Dedifferentiated amniotic fluid mesenchymal stem cell (primary cell): ENCODE results near the gene TANGO6.

ENCODE experiments used
- DNase-seq: peaks from one replicate; pipeline ENCODE4 v3.0.0-alpha.2; 2016; ENCODE audit errors: extremely low spot score

Gene TANGO6

DNA sequence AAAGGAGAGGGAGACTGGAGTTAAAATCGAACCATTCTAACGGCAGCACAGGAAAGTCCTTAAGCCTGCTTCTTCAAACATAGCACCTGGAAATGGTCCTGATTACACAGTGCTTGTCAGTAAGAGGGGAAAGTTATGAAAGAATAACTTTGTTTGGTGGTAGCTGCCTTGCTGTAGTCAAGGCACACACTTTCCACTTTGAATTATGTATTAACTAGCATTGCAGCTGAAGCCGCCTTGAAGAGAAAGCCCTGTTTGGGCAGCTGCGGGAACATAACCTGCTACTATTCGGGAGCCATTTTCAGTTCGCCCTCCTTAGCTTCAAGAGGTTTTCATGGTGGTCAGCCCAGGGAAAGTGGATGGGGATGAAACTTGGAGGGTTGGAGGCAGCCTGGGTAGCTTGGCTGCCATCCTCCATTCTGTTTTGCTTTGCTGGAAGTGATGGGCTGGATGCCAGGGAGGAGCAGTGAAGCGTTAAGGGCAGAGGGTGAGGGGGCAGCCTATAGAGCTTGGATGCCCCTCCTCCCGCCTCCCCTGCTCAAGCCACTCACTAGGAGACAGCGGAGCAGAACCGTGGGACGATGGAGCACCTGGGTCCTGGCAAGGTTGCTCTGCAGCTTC, 256.9 kb downstream of the TANGO6 start:
- DNase-seq = no peak

DNA sequence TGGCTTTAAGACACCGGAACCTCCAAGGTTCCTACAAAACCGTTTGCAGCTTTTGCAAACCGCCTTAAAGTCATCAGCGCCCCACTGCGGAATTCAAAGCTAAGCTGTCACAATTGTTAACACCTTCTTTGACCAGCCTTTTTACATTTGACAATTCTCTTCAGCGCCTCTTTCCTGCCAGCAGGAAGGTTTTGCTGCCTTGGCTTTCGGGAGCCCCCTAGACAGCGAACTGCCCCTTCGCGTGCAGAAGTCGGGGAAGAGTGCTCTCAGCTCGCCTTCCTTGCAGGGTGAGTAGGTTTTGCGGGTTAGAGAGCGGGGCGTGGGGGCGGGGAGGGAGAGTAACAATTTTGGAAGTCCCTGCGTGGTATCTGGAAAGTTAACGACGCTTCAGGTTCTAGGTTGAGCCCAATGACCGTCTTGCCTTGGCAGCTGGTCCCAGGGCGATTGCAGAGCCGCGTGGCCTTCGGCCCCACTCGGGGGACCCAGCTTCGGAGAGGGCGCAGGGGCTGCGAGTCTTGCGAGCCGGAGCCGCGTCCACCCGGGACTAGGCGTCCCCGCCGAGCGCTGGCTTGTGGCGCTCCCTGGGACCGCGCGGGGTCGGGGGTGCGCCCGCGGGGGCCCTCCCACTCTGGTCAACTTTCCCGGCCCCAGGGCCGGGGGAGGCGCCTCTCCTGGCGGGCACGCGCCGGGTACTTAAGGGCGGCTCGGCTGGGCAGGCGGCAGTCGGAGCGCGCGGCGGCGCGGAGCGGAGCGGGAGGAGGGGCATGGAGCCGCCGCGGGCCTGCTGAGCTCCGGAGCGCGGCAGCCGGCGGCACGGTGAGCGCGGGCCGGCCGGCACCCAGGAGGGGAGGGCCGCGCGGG, 262.4 kb downstream of the TANGO6 start, which contains the start of gene HAS3:
Gene HAS3, plus strand, starts transcription at position 153 of the 861 bp plus-strand sequence. CDS start 3,743 bp downstream, outside the sequence.
- DNase-seq = no peak

DNA sequence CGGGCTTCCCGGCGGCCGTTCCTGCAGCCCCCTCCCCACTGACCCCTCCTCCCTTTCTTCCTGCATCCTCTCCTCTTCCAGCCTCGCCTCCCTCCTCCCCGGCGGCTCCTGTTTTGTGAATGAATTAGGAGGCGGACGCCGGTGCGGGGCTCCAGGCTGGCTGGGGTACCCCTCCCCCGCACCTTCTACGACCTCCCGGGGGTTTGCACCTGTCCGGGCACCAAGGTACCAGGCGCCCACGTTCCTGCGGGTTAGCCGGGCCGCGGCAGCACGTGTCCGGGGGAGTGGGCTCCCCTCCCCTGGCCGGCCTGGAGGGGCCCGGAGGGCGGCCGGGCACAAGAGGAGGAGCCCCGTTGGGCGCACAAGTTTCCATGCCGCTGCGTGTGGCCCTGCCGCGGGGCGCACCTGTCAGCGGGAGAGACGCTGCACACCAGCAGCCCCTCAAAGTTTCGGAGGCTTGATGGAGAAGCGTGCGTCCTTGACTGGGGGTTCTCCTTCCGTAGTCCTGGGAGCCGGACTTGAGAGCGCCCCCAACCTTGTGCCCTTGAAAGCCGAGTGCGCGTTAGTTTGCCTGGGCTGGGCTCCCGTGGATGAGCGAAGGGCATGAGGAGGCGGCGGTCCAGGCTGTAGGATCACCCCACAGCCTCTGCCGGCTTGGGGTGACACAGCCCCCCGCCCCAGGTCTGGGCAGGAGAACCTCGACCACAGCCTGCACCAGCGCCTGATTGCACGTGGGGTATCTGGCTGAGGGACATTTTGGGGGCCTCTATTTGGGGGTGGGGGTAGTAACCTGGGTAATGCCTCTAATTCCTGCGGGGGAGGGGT, 263.4 kb downstream of the TANGO6 start:
- no peak for DNase-seq

DNA sequence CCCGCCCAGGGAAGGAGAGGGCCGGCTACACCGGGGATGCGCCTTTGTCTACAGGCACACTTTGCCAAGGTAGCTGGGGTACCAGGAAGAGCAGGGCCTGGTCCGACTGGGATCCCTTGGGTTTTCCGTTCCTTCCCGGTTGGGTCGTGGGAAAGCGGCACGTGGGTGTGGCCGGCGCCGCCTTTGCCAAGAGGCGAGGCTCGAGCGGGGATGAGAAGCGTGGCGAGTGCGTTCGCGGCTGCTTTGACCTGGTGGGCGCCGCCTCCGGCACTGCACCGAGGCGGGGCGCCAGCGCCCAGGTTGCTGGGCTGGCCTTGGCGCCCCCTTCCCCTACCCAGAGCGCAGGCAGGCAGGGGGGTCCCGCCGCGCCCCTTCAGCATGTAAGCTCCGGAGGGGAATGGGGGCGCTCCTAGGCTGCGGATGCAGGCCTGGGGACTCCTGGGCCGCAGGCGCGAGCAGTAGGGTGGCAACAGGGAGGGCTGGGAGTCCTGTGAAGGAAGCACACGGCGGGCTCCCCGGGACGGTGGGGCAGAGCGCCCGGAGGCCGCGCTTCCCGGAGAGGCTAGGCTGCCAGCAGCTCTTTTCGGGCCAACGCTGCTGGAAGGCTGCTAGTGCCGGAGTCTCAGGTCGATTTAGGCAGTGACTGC, 264.1 kb downstream of the TANGO6 start:
- no peak for DNase-seq

DNA sequence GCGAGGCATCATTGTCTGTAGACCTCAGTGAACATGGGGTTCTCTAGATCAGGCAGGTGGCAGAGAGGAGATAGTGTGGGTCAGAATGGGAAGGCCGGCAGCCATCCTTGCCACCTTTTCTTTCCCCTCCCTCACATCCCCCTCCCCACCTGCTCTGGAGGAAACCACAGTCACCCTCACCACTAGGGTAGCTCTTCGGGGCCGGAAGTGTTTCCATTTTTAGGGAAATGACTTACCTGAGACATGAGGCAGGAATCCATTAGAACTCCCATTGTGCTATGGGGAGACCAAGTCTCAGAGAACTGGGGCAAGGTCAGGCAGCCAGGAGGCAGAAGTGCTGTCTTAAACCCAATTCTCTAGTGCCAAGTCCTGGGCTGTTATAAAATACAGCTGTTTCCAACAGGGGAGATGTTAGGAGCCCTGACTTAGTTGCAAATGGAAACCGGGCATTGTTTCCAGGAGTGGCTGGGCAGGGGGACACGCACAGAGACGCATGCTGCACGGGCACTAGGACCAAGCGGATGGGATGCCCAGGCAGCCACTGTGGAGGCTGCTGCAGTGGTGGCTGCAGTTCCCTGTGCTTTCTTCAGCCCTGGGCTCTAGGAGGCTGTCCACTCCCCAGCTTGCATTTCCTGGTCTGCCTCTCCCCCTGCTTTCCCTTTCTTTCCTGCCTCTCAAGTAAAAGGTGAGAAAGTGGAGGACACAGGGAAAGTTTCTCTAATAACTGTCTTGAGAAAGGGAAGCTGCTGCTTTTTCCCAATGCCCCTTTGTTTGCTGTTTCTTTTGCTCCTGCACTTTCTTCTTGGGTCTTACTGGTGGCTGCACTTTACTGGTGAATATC, 265.0 kb downstream of the TANGO6 start:
- no peak for DNase-seq

DNA sequence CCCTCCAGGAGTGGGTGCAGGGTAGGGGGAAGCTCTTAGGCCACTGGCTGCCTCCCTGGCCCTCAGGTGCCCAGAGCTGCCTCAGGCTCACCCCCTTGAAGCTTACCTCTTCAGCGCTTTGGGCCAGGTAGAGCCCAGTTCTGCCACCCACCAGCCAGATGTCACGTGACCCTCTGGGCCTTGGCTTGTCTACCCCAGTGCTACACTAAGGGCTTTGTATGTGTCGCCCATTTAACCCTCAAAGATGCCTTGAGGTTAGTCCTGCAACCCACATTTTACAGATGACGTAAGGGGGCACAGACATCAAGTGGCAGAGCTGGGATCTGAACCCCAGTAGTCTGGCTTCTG, 265.5 kb downstream of the TANGO6 start:
- no peak for DNase-seq

DNA sequence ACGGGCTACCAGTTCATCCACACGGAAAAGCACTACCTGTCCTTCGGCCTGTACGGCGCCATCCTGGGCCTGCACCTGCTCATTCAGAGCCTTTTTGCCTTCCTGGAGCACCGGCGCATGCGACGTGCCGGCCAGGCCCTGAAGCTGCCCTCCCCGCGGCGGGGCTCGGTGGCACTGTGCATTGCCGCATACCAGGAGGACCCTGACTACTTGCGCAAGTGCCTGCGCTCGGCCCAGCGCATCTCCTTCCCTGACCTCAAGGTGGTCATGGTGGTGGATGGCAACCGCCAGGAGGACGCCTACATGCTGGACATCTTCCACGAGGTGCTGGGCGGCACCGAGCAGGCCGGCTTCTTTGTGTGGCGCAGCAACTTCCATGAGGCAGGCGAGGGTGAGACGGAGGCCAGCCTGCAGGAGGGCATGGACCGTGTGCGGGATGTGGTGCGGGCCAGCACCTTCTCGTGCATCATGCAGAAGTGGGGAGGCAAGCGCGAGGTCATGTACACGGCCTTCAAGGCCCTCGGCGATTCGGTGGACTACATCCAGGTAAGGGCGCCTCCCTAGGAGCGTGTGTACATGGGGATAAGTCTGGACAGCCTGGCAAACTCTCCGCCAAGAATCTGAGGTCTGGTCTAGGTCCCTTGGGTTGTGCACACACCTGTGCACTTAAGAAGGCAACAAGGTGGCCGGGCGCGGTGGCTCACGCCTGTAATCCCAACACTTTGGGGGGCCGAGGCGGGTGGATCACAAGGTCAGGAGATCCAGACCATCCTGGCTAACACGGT, 266.3 kb downstream of the TANGO6 start:
- no peak for DNase-seq

DNA sequence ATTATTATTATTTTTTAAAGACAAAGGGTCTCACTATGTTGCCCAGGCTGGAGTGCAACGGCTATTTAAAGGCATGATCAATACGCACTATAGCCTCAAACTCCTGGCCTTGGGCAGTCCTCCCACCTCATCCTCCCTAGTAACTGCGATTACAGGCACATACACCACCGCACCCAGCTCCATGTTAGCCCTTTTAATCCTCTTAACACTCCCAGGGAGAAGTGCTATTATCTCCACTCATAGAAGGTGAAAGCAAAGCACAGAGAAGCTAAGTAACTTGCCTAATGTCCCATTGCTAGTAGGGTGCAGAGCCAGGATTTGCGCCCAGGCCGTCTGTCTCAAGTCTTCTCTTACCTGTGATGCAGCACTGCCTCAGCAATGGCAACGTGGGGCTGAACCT, 267.1 kb downstream of the TANGO6 start:
- DNase-seq = no peak

DNA sequence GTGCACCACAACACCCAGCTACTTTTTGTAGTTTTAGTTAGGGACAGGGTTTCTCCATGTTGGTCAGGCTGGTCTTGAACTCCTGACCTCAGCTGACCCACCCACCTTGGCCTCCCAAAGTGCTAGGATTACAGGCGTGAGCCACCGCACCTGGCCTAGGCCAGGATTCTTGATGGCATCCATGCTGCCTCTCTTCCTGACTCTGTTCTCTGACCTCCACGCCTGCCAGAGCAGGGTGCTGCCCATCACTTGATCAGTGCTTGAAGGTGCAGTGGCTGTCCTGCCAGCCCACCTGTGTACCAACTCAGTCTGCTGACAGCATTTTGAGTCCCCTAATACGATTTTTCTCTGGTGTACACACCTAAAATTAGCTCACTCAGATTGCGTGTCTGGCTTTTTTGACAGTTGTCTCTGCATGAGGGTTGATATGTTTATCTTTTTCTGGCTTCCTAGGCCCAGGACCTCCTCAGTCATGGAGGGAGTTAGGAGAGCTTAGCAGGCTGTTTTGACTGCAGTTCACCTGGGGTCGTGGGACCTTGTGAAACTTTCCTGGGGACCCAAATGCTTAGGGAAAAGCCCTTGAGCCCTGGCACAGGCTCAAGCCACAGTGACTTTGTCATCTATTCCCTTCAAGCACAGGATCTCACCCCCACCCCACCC, 268.0 kb downstream of the TANGO6 start:
- DNase-seq = no peak

DNA sequence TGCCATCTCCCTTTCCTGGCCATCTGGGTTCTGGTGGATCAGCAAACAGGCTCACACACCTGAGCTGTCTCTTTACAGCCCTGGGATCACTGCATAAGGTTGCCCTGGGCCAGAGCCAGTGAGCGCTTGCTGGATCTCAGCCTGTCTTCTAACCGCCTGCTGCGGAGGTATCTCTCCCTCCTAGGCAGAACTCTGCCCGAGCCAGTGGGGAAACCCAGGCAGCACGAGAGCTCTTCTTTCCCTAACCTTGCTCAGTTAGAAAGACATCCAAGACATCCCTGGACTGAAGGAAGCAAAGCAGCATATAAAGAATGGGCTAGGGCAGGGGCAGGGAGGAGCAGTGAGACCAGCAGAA, 268.5 kb downstream of the TANGO6 start:
- DNase-seq = no peak

DNA sequence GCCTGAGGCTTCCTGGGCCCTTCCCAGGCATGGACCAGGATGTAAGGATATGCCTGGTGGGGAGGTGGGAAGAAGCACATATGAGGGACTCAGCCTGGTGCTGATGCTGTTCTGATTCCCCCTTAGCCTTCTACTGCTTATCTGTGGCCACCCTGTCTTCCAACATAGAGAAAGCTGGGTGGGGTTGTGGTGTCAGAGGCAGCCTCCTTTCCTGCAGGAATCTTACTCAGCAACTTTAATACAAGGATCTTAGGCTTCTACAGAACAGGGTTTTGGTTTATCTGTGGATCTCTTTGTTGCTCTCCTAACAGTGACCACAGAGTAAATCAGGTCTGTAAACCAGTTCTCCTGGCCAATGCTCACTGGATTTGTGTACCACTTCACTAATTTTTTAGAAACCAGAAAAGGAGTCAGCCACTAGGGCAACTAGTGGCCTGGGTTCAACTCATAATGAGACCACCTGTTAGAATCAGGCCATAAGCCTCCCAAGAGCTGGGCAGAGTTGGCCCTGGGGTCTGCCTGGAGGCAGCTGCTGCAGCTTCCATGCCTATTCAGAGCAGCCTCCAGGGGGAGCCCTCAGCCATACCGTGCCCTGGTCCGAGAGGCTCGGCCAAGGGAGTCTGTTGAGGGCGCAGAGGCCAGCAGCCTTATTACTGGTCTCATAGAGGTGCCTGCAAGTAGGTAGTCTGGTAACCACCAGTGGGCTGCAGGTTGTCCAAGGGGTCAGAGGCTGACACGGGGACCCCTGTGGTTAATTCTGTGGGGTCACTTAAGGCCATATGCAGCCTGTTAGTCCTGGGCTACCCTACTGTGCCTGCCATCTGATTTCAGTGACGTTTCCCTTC, 269.2 kb downstream of the TANGO6 start:
- DNase-seq = no peak

DNA sequence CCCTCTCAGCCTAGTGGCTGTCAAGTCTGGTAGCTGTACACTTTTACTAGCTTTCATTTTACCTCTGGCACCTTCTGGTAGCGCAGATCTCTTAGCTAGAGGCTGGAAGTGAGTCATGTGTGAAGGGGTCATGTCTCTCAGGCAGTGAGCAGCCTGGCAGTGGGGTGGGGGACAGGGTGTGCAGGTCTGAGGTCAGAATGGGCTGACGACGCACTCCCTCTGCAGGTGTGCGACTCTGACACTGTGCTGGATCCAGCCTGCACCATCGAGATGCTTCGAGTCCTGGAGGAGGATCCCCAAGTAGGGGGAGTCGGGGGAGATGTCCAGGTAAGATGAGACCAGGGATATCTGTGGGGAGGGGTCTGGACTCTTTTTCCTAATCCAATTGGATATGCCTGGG, 269.9 kb downstream of the TANGO6 start:
- no peak for DNase-seq

DNA sequence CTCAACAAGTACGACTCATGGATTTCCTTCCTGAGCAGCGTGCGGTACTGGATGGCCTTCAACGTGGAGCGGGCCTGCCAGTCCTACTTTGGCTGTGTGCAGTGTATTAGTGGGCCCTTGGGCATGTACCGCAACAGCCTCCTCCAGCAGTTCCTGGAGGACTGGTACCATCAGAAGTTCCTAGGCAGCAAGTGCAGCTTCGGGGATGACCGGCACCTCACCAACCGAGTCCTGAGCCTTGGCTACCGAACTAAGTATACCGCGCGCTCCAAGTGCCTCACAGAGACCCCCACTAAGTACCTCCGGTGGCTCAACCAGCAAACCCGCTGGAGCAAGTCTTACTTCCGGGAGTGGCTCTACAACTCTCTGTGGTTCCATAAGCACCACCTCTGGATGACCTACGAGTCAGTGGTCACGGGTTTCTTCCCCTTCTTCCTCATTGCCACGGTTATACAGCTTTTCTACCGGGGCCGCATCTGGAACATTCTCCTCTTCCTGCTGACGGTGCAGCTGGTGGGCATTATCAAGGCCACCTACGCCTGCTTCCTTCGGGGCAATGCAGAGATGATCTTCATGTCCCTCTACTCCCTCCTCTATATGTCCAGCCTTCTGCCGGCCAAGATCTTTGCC, 271.1 kb downstream of the TANGO6 start:
- no peak for DNase-seq

DNA sequence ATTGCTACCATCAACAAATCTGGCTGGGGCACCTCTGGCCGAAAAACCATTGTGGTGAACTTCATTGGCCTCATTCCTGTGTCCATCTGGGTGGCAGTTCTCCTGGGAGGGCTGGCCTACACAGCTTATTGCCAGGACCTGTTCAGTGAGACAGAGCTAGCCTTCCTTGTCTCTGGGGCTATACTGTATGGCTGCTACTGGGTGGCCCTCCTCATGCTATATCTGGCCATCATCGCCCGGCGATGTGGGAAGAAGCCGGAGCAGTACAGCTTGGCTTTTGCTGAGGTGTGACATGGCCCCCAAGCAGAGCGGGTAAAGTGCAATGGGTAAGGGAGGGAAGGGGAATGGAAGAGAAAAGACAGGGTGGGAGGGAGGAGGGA, 271.6 kb downstream of the TANGO6 start:
- DNase-seq = no peak

DNA sequence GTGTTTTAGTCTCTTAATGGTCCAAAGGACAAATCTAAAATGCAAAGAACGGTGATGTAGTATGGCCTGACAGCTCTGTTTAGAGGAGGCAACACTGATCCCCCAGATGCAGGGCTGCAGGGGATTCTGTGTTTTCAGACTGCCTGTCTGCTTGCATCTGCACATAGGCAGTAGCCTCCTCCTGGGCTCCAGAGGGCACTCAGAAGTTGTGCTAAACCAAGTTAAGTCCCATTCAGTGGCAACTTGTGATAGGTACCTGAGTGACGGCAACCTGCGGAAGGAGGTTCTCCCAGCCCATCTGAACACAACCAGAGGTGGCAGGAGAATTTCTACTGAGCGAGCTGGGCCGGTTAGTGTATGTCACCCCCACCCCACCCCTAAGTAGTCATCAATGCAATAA, 272.0 kb downstream of the TANGO6 start:
- no peak for DNase-seq

DNA sequence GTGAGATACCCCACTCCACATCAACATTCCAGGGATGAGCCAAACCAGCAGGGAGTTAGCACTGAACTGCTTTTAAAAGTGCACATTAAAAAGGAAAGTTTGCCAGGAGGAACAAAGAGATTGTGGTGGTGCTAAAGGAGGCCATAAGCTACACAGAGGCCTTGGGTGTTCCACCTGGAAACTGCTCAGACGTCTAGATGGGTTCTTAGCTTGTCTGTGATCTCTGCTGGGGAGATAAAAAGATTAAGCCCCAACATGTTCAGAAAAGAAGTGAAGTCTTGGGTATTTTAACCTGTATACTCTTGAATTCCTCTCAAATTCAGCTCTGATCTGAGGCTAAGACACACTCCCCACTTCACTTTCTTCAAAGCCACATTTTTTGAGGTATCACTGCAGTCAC, 272.5 kb downstream of the TANGO6 start:
- DNase-seq = no peak

DNA sequence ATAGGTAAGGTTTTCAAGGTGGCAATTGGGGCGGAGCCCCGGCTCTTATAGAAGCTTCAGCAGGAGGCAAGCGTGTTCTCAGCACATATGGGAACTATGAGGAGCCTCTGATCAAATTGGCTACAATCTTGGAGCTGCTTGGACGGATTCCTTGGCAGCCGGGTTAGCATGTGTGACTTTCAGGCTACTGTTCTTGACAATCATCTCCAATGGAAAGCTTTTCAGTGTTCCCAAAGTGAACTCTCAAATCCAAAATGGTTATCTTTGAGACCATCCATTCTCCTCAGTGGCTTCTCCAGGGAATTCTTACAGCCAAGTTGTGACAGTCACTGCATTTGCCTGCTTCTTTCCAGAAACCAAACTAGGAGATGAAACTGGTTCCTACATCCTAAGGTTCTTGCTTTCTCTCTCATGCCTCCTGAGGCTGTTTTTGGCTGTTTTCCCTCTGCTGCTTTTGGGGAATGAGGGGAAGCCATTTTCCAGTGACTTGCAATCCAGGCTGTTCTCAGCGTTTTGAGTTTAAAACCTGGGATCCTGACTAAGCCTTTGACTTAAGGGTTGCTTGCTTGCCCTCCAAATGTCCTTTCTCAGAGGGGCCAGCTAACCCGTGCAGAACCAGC, 273.0 kb downstream of the TANGO6 start:
- no peak for DNase-seq

DNA sequence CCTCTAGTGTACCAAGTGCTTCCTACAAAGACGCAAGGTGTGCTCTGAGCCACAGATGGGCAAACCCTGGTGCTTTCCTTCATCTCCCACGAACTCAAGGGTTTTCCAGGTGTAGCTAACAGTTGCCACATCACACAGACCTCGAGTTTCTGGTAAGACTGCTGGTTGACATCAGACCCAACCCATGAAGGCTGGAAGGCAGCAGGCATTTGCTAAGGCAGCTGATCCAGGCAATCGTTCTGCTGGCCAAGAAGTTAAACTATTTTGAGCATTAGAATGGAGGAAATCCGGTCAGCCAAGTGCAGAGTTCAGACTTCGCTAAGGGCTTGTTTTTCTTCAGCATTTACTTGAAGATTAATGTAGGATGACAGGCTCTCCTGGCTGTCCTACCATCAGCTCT, 273.6 kb downstream of the TANGO6 start:
- no peak for DNase-seq
